Germinal center (tissue), 1 donor: ENCODE measurements around the gene RIMS4.

Source experiments
- DNase-seq: peaks from one replicate; pipeline ENCODE4 v3.0.0; 2012; ENCODE audit warnings: mixed read lengths, low spot score

The RIMS4 gene

DNA sequence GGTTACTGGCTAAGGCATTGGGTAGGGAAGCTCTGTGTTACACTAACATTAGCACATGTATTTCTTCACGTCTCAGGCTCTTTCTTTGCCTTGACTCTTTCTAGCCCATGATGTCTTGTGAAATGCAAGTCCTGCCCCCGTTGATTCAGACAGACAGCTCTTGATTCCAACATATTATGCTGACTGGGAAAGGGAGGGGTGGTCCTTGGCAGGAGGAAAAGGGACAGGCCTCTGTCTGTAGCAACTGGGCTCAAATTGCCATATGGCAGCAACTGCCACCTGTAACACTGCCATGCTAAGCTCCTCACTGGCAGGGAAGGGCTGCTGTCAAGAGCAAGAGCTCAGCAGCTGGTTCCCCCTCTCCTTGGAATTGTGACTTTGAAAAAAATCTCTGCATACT, 70.4 kb downstream of the RIMS4 start:
- DNase-seq, result no peak

DNA sequence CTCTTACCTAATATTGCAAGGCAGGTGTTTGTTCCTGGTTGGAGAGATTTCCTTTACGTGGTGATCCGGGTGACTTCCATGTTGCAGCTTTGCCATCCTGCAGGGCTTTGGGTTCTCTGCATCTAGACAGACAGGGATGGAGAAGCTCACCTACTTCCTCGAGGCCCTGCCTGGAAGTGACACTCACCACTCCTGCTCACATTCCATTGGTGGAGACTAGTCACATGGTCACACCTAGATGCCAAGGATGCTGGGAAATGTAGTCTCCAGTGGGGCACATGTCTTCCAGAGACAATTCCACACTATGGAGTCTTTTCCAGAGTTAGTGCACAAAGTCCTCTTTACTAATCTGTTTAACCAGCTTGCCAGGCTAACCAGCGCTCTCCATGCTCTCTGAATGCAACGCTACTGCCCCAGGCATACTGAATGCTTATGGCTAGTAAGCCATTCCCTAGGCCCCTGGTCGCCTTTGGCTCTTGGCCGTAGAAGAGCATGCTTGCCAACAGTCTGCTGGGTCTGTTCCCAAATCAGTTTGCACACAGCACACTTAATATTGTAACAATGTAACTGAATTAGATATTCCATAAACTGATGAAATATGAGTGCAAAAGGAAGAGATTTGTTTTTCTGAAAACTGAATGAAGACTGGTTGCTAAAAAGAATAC, 71.4 kb downstream of the RIMS4 start:
- peak; percentile 80 for DNase-seq

DNA sequence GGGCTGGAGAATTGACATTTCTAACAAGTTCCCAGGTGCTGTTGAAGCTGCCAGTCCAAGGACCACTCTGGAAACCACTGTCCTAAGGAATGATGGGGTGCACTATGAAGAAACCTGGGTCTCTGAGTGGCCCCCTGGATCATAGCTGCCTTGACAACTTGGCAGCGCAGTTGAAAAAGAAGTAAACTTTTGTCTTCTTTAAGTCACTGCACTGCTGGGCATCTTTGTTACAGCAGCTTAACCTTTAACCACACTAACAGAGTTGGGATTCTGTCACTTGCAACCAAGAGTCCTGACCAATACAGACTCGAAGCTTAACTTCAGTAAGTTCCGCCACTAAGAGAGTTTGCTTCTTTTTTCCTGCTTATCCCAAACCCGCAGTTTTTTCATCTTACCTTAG, 73.2 kb downstream of the RIMS4 start:
- DNase-seq, result no peak

DNA sequence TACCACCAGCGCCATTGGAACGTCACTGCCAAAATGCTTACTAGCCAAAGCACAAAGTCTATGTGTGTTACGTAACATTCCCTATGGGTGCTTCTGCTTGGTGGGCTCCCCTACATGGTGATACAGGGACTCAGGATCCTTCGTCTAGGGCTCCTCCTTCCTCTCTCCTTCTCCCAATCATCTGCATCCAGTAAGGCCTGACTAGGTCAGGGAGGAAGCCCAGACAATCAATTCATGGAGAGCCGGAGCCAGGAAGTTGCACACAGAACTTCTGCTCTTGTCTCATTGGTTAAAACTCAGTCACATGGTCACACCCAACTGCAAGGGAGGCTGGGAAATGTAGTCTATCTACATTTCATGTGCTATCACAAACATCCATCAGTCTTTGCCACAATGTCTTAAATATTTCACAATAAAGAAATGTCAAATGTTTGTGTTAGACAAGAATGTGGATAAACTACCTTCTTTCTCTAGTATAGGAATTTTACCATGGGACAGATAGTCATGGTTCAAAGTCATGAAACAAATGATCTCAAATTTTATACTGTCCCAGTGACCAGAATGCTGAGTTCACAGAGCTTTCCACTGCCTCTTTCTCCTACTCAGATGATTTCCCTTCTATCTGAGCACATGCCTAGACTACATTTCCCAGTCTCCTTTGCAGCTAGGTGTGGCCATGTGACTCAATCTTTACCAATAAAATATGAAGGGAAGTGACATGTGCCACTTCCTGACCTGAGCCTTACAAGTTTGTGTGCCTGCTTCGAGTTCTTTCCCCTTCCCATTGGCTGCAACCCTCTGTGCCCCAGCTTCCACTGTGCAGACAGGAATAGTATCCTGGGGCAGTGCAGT, 74.0 kb downstream of the RIMS4 start:
- peak; percentile 62 for DNase-seq

DNA sequence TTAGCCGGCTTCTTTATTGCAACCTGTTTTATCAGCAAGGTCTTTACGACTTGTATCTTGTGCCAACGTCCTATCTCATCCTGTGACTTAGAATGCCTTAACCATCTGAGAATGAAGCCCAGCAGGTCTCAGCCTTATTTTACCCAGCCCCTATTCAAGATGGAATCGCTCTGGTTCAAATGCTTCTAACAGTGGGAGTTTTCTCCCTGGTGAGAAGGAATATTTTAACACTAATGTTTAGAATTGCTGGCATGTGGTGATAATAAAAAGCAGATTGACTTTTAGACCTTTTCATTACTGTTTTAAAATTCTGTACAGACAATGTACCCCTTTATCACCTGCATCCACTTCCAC, 74.6 kb downstream of the RIMS4 start:
- no peak for DNase-seq

DNA sequence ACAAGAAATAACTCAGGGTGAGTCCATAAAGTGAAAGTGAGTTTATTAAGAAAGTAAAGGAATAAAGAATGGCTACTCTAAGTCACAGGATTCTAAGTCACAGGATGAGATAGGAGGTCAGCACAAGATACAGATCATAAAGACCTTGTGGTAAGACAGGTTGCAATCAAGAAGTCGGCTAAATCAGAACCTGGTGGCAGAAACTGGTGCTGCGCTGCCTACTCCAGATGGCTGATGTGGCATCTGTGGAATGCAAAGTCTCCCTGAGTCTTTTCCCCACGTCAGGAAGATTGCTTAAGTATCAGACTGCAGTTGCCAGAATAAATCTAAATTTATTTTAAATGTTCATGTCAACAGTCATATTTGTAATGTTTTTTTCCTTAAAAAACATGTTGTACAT, 75.4 kb downstream of the RIMS4 start:
- no peak for DNase-seq

DNA sequence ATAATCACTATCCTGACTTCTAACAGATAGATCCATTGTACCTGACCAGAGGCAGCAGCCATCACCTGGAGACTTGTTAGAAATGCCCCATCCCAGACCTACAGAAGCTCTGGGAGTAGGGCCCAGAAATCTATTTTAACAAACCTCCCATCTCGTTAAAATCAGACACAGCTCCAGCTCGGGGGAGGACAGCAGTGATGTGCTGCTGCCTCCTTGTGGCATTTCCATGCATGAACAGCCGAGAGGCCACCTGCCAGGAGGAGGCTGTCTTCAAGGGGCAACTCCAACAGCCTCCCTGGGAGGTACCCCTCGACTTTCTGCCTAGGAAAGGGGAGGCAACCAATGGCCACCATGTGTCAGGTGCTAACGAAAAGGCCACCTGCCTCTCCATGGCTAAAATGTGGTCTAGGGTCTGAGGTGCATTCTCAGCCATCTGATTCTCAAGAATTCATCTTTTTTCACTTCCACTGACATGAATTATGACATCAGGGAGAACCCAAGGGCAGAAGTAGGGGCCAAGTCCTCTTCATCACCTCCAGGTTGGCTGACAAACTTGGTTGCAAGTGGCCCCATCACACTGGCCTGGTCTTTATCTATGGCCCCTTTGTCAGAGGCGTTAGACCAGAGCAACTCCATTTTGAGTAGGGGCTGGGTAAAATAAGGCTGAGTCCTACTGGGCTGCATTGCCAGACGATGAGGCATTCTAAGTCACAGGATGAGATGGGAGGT, 76.8 kb downstream of the RIMS4 start:
- DNase-seq, result peak; percentile 61

DNA sequence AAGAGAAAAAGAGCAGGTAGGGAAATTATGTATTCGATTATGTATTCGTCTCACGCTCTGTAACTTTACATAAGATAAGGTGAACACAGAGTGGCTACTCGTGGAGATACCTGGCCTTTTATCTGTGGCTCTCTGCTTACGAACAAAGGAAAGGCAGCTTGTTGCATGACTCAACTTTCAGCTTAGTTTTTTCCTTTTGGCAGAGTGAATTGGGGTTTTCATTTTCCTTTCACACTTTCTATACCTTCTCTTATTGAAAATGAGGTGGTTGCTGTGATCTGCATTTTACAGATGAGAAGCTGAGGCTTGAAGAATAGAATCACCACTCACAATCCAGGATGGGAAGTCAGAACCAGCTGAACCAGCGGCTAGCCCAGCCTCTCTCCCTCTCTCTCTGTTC, 78.0 kb downstream of the RIMS4 start:
- DNase-seq, result no peak

DNA sequence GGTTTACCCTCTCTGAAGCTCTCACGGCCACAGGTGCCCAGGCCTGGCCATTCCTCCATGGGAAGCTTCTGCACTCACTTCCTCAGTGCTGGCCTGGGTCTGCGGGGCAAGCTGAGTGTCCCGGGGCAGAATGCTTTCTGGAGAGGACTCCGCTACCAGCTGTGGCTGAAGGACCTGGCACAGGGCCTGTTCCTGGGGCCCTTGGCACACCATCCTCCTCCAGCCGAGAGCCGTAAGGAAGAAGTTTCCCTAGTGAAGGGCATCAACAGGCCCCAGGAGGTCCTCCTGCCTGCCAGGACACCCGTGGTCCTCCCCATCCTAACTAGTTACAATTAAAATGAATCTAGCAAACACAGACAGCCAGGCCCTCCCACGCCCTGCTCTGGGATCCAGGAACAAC, 78.7 kb downstream of the RIMS4 start:
- DNase-seq, result no peak

DNA sequence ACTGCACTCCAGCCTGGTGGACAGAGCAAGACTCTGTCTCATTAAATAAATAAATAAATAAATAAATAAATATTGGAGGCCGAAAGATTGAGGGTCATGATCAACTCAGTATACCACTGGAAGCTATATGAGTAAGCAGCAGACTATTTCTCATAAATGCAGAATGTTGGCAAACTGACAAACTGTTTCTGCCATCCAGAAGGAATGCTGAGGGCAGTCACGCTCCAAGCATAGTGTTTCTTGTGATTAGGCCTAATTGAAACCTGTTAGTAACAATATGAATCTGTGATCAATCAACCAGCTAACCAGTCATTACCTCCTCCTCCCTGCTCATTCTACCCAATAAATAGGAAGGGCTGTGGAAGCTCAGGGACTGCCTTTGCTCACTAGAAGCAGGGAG, 79.9 kb downstream of the RIMS4 start:
- DNase-seq, result no peak

DNA sequence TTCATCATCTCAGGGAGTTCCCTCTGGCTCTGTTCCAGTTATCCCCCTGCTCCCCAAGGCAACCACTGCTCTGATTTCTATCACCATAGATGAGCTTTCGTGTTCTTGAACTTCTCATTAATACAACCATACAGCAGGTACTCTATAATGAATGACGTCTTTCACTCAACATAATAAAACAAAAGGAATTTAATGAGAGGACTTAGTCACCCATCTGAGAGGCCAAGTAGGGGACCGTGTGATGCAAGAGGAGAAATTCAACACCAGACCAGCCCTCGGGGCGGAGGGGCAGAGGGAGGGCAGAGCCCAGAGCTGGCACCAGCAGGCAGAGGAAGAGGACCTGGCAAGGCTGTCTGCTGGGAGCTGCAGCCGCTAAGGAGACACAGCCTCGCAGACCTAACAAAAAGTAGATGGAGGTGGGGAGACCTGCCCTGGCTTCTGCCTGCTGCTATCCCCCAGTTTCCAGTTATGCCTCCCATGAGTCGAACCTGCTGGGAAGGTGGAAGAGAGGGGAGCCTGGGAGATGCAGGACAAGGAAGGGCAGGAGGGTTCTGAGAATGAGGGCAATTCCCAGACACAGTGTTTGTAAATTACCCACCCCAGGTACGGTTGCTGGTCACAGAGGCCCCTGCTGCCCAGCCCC, 81.4 kb downstream of the RIMS4 start:
- DNase-seq, result no peak

DNA sequence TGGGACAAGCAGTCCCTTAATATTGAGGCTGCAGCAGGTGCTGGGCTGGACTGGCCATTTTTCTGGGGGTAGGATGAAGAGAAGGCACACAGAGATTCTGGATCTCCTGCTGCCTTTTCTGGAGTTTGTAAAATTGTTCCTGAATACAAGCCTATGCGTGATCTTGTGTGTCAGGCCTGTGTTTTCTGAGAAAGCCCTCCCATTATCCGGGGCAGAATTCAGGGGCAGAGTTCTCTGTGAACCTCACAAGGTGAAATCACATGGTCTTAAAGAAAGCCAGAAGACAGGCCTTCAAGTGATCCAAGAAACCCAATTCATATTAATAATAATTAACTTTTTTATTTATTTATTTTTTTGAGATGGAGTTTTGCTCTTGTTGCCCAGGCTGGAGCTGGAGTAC, 82.7 kb downstream of the RIMS4 start:
- DNase-seq, result no peak

DNA sequence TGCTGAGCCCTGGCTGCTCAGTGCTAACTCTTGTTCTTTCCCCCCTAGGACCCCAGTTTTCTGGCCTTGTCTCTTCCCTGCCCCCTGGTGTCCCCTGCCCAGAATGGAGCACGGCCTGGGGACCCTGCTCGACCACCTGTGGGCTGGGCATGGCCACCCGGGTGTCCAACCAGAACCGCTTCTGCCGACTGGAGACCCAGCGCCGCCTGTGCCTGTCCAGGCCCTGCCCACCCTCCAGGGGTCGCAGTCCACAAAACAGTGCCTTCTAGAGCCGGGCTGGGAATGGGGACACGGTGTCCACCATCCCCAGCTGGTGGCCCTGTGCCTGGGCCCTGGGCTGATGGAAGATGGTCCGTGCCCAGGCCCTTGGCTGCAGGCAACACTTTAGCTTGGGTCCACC, 83.3 kb downstream of the RIMS4 start:
- DNase-seq, result no peak

DNA sequence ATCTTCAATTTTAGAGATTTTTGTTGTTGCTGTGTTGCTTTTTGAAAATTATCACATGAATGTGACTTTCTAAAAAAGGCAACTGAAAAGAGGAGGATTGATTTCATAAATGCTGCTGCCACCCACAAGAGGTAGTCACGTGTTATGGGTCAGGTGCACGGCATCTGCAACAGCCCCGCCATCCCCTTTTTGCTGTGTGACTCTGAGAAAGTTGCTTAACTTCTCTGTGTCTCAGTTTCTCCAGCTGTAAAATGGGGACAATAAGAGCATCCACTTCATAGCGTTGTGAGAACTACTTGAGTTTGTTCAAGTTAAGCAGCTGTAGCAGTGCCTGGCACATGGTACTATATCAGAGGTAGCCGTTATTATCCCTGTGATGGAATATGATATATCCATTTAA, 84.5 kb downstream of the RIMS4 start:
- no peak for DNase-seq

DNA sequence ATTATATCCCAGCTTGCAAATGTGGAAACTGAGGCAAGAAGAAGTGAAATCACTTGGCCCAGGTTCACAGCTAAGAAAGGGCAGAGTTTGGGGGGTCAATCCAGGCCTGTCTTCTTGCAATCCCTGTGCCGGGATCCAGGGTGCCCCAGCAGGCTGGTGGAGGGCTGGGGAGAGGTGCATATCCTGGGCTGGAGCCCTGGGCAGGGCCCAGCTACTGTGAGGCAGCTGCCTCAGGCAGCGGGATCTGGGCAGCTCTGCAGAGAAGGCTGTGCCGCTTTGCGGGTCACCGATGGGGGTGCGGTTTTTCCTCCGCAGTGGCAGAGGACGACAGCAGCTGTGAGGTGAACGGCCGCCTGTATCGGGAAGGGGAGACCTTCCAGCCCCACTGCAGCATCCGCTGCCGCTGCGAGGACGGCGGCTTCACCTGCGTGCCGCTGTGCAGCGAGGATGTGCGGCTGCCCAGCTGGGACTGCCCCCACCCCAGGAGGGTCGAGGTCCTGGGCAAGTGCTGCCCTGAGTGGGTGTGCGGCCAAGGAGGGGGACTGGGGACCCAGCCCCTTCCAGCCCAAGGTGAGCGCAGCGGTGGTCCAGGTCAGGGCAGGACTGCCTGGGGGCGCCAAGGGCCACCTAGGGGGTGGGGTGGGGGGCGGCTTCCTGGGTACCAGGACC, 85.8 kb downstream of the RIMS4 start:
- DNase-seq, result no peak

DNA sequence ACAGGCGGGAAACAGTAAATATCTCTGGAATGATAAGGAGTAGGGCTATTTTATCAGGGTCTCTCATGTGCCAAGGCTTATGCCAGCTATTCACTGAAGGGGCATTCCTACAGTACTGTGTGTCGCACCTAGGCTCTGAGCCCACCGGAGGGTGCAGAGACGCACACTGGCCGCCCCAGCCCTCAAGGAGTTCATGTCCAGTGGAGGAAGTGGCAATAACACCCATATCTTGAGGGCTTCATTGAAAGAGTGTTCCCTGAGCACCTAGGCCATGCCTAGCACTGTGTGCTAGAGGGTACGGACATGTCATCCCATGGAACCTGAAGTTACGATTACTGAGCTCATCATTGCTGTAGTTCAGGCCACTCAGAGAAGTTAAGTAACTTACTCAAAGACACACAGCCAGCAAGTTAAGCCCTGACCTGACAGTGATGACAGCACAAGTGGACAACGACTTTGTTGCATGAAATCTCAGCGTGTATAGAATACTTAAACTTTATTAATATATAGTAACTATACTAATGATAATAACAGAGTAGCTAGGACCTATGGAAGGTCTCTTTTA, 86.5 kb downstream of the RIMS4 start:
- no peak for DNase-seq

DNA sequence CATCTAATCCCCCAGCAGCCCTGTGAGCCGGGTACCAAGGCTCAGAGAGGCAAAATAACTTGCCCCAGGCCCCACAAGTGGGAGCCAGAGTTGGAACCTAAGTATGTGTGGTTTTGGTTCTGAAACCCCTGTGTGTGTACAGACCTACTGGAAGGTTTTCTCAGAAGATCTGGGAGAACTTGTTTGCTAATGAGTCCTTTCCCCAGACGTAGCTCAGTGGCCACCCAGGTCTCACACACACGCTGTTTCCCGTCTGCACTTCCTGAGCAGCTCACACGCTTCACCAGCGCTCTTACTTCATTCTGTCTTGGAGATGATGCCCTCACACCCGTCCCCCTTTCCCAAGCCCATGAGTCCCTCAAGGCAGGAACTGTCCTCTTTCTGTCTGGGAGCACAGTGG, 87.0 kb downstream of the RIMS4 start:
- DNase-seq, result no peak

DNA sequence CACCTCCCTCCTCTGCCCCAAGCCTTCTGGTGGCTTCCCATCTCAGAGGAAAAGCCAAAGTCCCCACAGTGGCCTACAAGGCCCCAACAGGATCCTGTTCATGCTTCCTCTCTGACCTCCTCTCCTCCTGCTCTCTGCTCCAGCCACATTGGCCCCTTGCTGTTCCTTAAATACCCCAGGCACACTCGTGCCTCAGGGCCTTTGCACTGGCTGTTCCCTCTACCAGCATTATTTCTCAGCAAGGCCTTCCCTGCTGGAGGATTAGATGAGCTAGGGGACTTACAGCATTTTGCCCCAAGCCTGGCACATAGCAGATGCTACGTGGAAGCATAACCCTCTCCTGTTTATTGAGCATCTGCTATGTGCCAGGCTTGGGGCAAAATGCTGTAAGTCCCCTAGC, 87.4 kb downstream of the RIMS4 start:
- DNase-seq, result no peak

DNA sequence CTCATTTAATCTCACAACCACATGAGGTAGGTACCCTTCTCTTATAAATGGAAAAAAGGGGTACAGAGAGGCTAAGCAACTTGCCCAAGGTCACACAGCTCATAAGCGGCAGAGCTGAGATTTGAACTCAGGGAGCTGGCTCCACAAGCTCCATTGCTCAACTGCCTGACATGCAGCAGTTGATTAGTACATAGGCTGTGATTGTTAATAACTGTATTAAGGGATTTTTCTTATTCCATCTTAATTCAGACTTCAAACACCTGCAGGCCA, 88.6 kb downstream of the RIMS4 start:
- no peak for DNase-seq

DNA sequence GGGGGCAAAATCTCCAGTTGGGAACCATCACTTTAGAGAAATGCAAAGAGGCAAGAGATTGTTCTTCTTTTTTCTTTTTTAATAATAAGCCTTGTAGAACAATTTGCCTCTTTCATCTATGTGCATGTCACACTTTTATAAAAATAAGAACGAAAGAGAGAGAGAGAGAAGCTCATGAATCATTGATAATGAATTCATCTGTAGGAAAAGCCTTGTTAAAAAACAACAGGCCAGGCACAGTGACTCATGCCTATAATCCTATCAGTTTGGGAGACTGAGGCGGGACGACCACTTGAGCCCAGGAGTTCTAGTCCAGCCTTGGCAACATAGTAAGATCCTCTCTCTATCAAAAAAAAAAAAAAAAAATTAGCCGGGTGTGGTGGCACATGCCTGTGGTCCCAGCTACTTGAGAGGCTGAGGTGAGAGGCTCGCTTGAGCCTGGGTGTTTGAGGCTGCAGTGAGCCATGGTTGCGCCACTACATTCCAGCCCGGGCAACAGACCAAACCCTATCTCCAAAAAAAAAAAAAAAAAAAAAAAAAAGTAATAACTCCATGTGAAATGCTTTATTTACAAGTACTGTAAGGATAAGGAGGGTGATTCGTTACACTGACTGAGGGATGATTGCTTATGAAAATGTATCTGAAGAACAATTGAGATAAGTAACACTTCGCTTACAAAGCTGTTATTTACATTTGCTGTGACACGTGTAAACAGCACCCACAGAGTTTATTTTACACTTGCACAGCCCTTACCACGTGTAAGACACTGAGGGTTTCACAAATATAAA, 89.2 kb downstream of the RIMS4 start:
- no peak for DNase-seq

DNA sequence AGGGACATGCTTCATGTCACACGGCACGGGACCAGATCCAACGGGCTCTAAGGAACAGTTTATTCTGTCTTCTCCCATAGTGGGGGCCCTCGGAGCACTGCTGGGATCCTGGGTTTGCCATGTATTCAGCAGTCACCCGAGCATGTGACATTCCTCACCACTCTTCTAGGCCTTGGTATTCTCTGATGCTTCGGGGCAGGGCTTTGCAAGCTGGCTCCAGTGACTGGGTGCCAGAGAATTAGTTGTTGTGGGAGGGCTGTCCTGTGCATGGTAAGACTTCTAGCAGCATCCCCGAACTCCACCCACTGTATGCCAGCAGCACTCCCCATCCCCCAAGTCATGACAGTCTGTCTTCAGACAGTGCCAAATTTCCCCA, 89.7 kb downstream of the RIMS4 start:
- no peak for DNase-seq
